AG04449 (cell line): ENCODE data around the gene ANXA6.

Source experiments
- CTCF ChIA-PET: fragments of 350-600 bp; formaldehyde crosslinking; extraction: SDS; loops from one replicate; lab custom pipeline; 2021; ENCODE audit warnings: antibody characterized with exemption; lab: Yijun Ruan, JAX
- POLR2A ChIA-PET: fragments of 400-600, 350-600 bp; formaldehyde crosslinking; extraction: SDS; loops from one replicate; lab custom pipeline; 2020; ENCODE audit warnings: antibody characterized with exemption, inconsistent platforms; lab: Yijun Ruan, JAX
- DNase-seq: peaks from one replicate; pipeline ENCODE4 v3.0.0-alpha.2; 2010; ENCODE audit warnings: low read depth, low spot score
- H3K4me3 ChIP-seq: 2 replicates; pipeline ENCODE4 v1.5.1; 2011; ENCODE audit warnings: low read depth, mild to moderate bottlenecking, control low read depth, low read length
- CTCF ChIP-seq: IDR thresholded peaks from one replicate; pipeline ENCODE4 v1.5.1; 2011; ENCODE audit warnings: mild to moderate bottlenecking, moderate library complexity, low read length, control low read depth, inconsistent platforms; ENCODE audit not compliant: insufficient read depth; ENCODE audit errors: missing control alignments

Gene ANXA6

GRCh38 chr5:151144922-151145321, 12.7 kb downstream of the ANXA6 start:
- TF ChIP-seq CTCF, result no peak
- DNase-seq, result no peak
- ChIA-PET POLR2A (no interaction called here), CTCF (interaction anchor here (1.1 to 16.9 kb wide), 4 partner anchors 10 to 29 kb away, joined by 3 to 208 read pairs (median 46); no protein-coding TSS in a partner anchor)
- H3K4me3 ChIP-seq, result no peak overlapping the region

- POLR2A ChIA-PET, result no interaction called here
- CTCF ChIA-PET, result interaction anchor here (1.1 to 16.9 kb wide), 5 partner anchors 9 to 93 kb away, joined by 3 to 208 read pairs (median 30); no protein-coding TSS in a partner anchor
- DNase-seq, result no peak
- TF ChIP-seq CTCF, result no peak
- no peak overlapping the region for H3K4me3 ChIP-seq
Measured at GRCh38 chr5:151144275-151144674, 13.3 kb downstream of the ANXA6 start.

- H3K4me3 ChIP-seq, result no peak overlapping the region
- no peak for TF ChIP-seq CTCF
- ChIA-PET CTCF (interaction anchor here (1.0 to 16.9 kb wide), 5 partner anchors 8 to 92 kb away, joined by 3 to 208 read pairs (median 30); no protein-coding TSS in a partner anchor), POLR2A (no interaction called here)
- no peak for DNase-seq
Measured at GRCh38 chr5:151143645-151144044, 13.9 kb downstream of the ANXA6 start.

GRCh38 chr5:151142933-151143332, 14.6 kb downstream of the ANXA6 start:
- TF ChIP-seq CTCF, result no peak
- H3K4me3 ChIP-seq, result no peak overlapping the region
- POLR2A ChIA-PET, result no interaction called here
- DNase-seq, result no peak
- CTCF ChIA-PET, result interaction anchor here (1.0 to 16.9 kb wide), 5 partner anchors 8 to 92 kb away, joined by 3 to 208 read pairs (median 30); no protein-coding TSS in a partner anchor

GRCh38 chr5:151141535-151141934, 16.0 kb downstream of the ANXA6 start:
- no peak overlapping the region for H3K4me3 ChIP-seq
- POLR2A ChIA-PET, result no interaction called here
- DNase-seq, result no peak

More at GRCh38 chr5:151141535-151141934, 16.0 kb downstream of the ANXA6 start:
- CTCF ChIA-PET, result interaction anchor here (0.5 to 16.9 kb wide), 10 partner anchors 9 to 510 kb away, joined by 3 to 208 read pairs (median 4); no protein-coding TSS in a partner anchor
- TF ChIP-seq CTCF, result no peak
